HG03558 (cell line): ENCODE data around the gene BNC2.
"Not testable (repeated sequence)": the region's sequence is repeated elsewhere in the genome, so short reads cannot be mapped to it uniquely, and the experiment has no call there.

Experiments used
- ATAC-seq: cut with Tn5 transposase; IDR thresholded peaks from one replicate; pipeline ENCODE4 v1.9.1; 2021; ENCODE audit warnings: moderate number of reproducible peaks; ENCODE audit not compliant: unreplicated experiment; ENCODE audit errors: extremely low read depth

Gene BNC2

GRCh38 chr9:16870596-16871335 lies at the start of gene BNC2:
Gene BNC2 (minus strand): TSS chr9:16870670. CDS start chr9:16870648, 22 bp downstream.
- ATAC-seq = no peak

DNA sequence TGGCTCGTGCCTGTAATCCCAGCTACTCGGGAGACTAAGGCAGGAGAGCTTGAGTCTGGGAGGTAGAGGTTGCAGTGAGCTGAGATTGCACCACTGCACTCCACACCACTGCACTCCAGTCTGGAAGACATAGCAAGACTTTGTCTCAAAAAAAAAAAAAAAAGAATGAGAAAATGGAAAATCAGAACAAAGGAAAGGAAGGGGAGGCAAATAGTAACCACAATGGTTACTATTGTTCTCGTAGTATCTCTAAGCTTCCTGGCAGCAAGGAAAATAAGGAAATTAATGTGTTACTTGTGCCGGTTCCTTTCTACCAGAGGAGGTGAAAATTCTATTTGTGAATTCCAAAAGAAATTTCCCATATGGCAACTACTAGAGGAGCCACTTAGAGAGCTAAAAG lies 48.5 kb upstream of the BNC2 start:
- ATAC-seq = no peak

DNA sequence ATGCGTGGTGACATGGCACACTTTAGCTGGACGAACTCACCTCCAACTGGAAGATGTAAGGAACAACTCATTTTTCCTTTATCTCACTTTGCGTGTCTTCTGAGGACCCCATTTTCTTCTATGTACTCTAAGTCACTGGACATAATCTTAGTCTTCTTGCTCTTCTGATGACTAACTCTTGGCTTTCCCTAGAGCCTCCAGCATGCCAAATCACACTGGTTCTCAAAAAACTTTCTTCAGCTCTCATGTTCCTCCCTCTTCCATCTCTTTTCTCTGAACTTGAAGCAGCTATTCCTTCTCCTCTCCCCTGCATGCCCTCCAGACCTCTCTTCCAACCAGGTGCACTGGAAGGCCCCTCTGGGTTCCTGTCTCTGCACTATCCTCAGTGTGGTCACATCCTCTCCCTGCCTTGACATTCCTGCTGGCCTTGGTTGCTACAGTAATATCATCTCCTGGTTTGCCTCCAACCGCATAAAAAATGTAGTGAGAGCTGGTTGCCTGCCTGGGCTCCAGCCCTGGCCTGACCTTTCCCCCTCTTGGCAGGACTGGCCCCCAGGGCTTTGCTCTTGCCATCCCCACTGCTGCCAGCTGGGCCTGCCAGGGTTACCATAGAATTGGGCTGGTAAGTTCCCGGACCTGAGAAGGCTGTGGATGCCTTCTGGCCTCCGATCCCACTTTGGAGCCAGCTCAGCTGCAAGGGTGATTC lies 44.8 kb upstream of the BNC2 start:
- ATAC-seq = no peak

DNA sequence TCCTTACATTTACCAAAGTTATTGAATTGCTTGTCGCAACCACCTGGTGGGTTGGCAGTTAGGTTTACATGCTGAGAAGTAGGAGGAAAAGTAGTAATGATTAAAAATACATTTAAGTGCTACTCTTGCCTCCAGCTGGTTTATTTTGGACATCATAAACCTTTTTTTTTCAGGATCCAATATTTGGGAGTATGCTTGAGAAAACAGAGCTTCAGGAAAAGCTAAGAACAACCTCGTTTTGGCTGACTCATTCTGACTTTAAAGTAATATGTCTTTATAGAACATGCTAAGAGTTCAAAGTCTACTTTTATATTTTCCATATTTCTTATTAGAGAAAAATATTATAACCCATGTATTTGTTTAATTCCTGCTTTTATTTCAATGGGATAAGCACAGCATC lies 41.7 kb upstream of the BNC2 start:
- no peak for ATAC-seq

GRCh38 chr9:16908206-16908605 lies 37.7 kb upstream of the BNC2 start:
- ATAC-seq = not testable (repeated sequence)

GRCh38 chr9:16904655-16905054 lies 34.2 kb upstream of the BNC2 start:
- ATAC-seq = no peak

GRCh38 chr9:16901590-16901989 lies 31.1 kb upstream of the BNC2 start:
- ATAC-seq = no peak

GRCh38 chr9:16899606-16900005 lies 29.1 kb upstream of the BNC2 start:
- ATAC-seq = no peak

DNA sequence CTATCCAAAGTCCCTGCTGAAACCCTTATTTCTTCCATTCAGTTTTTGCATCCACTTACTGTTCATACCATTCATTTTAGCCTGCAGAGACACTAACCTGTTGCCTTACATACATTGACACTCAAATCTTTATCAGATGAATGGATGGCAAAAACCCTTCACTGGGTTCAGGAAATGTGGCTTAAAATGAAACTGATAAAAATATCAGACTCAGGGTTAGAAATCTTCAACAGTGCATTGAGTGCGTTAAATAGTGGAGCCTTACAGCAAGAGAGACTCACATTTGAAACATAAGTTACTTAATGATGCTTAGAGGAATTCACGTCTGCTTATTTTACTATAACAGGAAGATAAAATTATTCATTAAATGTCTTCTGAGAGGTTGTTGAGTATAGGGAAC lies 28.0 kb upstream of the BNC2 start:
- no peak for ATAC-seq

DNA sequence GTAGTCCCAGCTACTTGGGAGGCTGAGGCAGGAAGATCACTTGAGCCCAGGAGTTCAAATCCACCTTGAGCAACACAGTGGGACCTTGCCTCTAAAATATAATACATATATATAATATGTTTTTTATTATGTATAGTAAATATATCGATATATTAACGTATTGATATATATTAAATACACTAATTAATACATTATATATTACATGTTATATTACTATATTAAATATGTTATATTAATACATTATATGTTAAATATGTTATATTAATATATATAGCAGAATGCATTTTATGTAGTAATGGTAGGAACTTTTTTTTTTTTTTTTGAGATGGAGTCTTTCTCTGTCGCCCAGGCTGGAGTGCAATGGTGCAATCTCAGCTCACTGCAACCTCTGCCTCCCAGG lies 18.1 kb upstream of the BNC2 start:
- no peak for ATAC-seq

DNA sequence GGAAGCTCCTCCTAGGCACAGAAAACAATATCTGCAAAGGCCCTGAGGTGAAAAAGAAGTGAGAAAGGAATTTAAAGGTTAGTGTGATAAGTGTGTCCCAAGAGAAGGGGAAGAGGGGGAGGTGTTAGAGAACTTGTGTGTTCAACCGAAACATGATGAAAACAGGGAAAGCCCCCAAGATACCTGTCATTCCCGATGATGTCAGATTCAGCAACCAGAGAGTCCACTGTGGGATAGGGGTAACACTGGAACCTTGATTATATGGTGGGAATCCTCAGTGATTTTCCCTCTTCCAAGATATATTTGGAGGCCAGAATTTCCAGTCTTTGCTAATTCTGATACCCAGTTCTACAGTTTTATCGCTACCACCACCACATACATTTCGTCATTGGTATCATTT lies 15.5 kb upstream of the BNC2 start:
- ATAC-seq = no peak

DNA sequence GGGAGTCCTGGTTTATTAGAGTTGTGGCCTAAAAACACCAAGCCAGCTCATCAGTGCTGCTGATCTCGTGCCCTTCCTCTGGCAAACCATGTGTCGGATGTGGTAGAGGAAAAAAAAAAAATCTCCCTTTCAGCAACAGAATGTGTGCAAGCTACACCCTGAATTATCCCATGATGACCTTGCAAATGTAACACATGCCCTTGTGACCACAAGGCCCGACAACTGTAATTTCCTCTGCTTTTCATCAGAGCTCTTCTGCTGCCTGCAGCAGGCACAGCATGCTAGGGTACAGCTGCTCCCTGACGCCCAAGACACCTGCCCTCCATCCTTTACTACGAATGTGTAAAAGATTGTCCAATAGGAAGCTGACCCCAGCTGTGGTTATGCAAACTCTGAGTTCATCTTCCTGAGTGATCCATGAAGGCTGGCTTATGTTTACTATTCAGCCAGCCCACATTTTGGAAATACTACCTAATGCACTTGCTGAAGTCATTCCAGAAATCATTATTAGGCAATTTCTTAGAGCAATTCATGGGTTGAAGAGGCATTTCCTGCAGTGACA lies 14.6 kb upstream of the BNC2 start:
- ATAC-seq = no peak

- ATAC-seq = no peak
Measured at GRCh38 chr9:16884373-16884772, 13.9 kb upstream of the BNC2 start.

DNA sequence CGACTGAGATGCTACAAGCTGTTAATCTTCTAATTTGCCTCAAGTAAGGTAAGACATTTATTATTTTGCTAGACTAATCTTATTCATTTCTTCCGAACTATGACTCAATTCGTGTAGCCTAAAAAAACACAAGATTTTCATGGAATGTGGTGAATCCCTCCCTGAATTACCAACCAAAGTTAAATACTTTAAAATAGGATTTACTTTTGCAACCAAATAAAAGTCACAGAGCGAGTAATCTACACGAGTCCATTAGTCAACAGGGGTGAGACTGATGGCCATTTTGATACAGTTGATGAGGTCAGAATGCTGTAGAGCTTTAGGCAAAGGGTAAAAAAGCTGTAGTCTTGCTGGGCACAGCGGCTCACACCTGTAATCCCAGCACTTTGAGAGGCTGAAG lies 13.1 kb upstream of the BNC2 start:
- ATAC-seq = no peak

- not testable (repeated sequence) for ATAC-seq
Measured at GRCh38 chr9:16882440-16882839, 12.0 kb upstream of the BNC2 start.

- no peak for ATAC-seq
Measured at GRCh38 chr9:16879416-16879815, 8.9 kb upstream of the BNC2 start.

GRCh38 chr9:16877256-16877655 lies 6.8 kb upstream of the BNC2 start:
- ATAC-seq = no peak

- ATAC-seq = no peak
Measured at GRCh38 chr9:16873126-16873802, 2.8 kb upstream of the BNC2 start.

DNA sequence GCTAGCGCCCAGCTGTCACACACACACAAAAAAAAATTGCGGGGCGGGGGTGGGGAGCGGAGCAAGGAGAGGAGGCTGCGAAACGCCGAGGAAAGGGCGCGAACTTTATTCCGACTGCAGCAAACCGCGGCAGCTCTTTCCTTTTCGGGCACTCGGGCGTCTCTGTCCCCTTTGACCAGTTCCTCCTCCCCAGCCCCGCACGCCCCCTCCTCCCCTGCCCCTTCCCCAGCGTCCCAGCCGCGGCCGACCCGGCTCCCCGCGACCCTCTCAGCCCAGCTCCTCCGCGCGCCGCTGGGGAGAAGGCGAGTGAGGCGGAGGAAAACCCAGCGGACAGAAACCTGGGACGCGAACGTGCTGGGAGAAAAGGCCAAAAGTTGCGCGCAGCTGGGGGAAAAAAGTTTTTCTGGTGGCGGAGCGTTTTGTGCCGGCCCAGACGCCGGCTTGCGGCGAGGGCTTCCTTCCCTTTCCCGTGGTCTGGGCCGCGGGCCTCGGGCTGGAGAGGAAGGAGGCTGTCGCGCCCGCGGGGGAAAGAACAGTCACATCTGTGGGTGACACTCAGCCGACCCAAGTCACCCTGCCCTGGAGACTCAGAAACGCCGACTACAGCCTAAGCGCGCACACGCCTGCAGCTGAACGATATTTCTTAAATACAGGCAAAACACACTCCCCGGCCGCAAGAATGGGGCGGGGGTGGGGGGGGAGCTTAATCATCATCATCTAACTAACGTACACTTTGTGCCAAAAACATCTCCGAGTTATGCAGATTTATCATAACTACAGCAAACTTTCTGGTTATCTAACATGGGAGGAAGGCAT lies 1.1 kb upstream of the BNC2 start:
- no peak for ATAC-seq

DNA sequence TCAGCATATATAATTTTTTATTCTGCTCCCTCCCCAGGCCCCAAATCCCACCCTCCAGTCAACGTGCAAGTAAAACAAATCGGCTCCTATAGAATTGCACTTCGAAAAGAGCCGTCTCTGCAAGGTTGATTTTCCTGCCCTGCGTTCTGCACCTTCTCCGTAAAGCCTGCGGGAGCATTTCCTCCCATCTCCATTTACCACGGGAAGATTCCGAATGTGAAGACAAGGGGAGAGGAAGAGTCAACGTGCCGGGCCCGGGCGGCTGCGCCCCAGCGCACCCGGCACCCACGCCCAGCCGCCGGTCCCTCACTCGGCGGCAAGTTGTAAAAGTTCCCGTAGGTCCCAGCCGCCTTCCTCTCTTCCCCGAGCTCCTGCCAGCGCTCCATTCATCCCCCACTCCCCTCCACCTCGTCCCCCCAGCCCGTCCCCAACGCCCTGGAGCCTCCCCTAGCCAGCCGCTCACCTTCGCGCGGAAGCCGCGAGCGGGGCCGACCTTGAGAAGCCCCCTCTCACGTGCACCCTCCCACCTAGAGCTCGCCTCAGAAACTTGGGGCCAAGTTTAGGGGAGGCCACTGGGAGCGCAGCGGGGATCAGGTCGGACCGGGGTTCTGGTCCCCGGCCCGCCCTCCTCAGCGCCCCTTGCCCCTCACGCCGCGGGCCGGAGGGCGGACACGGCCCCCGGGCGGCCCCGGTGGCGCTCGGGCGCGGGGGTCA lies 431 bp downstream of the BNC2 start:
- no peak for ATAC-seq
